ENCODE data around the gene CCDC183. TPM values are rescaled to one million over a fixed set of nuclear protein-coding genes. Genes with fewer than 3 reads are reported as not detected.

Gene CCDC183
- total and polyA plus RNA-seq, 2 of the 4 experiments (the other 2 are of a cell fraction), result under 0.01 to 0.29 TPM

- no peak overlapping the region for H2BK5ac ChIP-seq (ENCODE audit: low read depth, low read length, poor library complexity, severe bottlenecking)
- peaks cover 0 to 16% of the 10 kb centered on the region in 2 experiments; a peak in 1 of 4 replicates for H3K79me1 ChIP-seq (ENCODE audit: low read depth in 1 of 2, low read length in 2 of 2)
- H3K23ac ChIP-seq (ENCODE audit: low read depth, low read length), result no peak overlapping the region
- no peak overlapping the region for H3K27ac ChIP-seq (ENCODE audit: insufficient read depth, low read length)
- DNase-seq (no peak), ATAC-seq (ENCODE audit: low read depth) (no peak)
- H3K18ac ChIP-seq (ENCODE audit: low read depth, low read length), result no peak overlapping the region
- no peak overlapping the region for H2BK20ac ChIP-seq (ENCODE audit: low read depth, low read length)
- no peak overlapping the region for H3K9ac ChIP-seq (ENCODE audit: low read depth, low read length)
- no peak overlapping the region for H3K4me2 ChIP-seq (ENCODE audit: low read depth, low read length)
- ChIA-PET CTCF (no interaction called here), POLR2A (ENCODE audit: unreplicated experiment) (no interaction called here)
- no peaks in the 10 kb centered on the region for H3K27me3 ChIP-seq (ENCODE audit: control insufficient read depth, insufficient read depth, low read length)
- H4K20me1 ChIP-seq (ENCODE audit: insufficient read depth, low read length), result peaks cover 5% of the 10 kb centered on the region; the same call in 1 of the 2 replicates
- dilution Hi-C loops (cut with HindIII; ENCODE audit: low sequenced_read_pairs, unreplicated experiment), result no loop called here
- no peak overlapping the region for H2AK5ac ChIP-seq (ENCODE audit: low read depth, low read length)
- H3K9me3 ChIP-seq (ENCODE audit: control insufficient read depth, insufficient read depth, low read length), result no peaks in the 10 kb centered on the region
- BruUV-seq (replicated peaks), result no TSS peak
- H4K5ac ChIP-seq (ENCODE audit: low read depth, low read length), result no peak overlapping the region
- no peak overlapping the region for H4K91ac ChIP-seq (ENCODE audit: insufficient read depth, low read depth, low read length)
- H2AFZ ChIP-seq (replicated peaks; ENCODE audit: low read length, poor library complexity), result no peak overlapping the region
- intact Hi-C loops (cut with micrococcal nuclease), result no loop called here
- H2BK15ac ChIP-seq (ENCODE audit: low read depth, low read length), result no peak overlapping the region
- no peak overlapping the region for H3K4me3 ChIP-seq (ENCODE audit: insufficient read depth, low read depth, low read length)
- H3K14ac ChIP-seq (replicated peaks; ENCODE audit: low read depth, low read length), result no peak overlapping the region
- 100% methylated on average over 1 of the region's 14 CpGs; no CpG with 5 or more reads in 1 of the 2 experiments for WGBS, 2 experiments (ENCODE audit: extremely low coverage in 2 of 2, insufficient read length in 1 of 2)
- H3K9me1 ChIP-seq (ENCODE audit: insufficient read depth, low read length), result no peaks in the 10 kb centered on the region
- H3K4me1 ChIP-seq (ENCODE audit: control insufficient read depth, insufficient read depth, low read length), result peaks cover 8% of the 10 kb centered on the region
- no peak overlapping the region for H2AK9ac ChIP-seq (replicated peaks; ENCODE audit: low read depth, low read length, poor library complexity)
- H2BK120ac ChIP-seq (ENCODE audit: low read depth, low read length), result no peak overlapping the region
- H3K36me3 ChIP-seq (ENCODE audit: control insufficient read depth, insufficient read depth, low read length), result peaks cover 12% of the 10 kb centered on the region
- TF ChIP-seq USF2 (IDR thresholded peaks at IDR 0.05; ENCODE audit: low read depth, low read length) (no peak), MXI1 (IDR thresholded peaks at IDR 0.05; ENCODE audit: borderline replicate concordance, low read depth, low read length) (no peak), MAFK (IDR thresholded peaks at IDR 0.05; ENCODE audit: low read depth, low read length) (no peak), FOS (IDR thresholded peaks at IDR 0.05; ENCODE audit: low read depth, low read length) (no peak), BHLHE40 (IDR thresholded peaks at IDR 0.05; ENCODE audit: low read depth, low read length) (no peak), CHD1 (IDR thresholded peaks at IDR 0.05; ENCODE audit: low read depth, low read length) (no peak), ELK1 (IDR thresholded peaks at IDR 0.05; ENCODE audit: borderline replicate concordance, low read depth, low read length) (no peak), SMC3 (IDR thresholded peaks at IDR 0.05; ENCODE audit: low read depth, low read length) (no peak), RFX5 (IDR thresholded peaks at IDR 0.05; ENCODE audit: low read depth, low read length) (no peak), NFE2L2 (IDR thresholded peaks at IDR 0.05; ENCODE audit: low read depth, low read length) (no peak)
- H3K4ac ChIP-seq (ENCODE audit: low read depth, low read length), result no peak overlapping the region
- no peak overlapping the region for H3K56ac ChIP-seq (ENCODE audit: extremely low read depth, insufficient read depth, low read length)
- in situ Hi-C loops (cut with MboI; ENCODE audit: low sequenced_read_pairs), result no loop called here
- no peak overlapping the region for H4K8ac ChIP-seq (ENCODE audit: low read depth in 2 of 2, low read length in 2 of 2)
Observed at GRCh38 chr9:136856541-136857141, 60.5 kb downstream of the CCDC183 start.
